HepG2 (cell line): ENCODE results near the gene OTUD1. TPM values are rescaled to one million over a fixed set of nuclear protein-coding genes. Genes with fewer than 3 reads are reported as not detected.

Experiments used
- ATAC-seq: fragments of 200-7000 bp; cut with Tn5 transposase; 3 replicates; pipeline ENCODE4 v1.9.1; 2020; ENCODE audit warnings: mild to moderate bottlenecking, moderate library complexity
- BruUV-seq: library from RNA; stranded (reverse); fragments of 400-500 nt; replicated peaks from 2 replicates; lab custom pipeline; 2021; lab: Mats Ljungman, UMichigan
- CTCF ChIA-PET: fragments of 300-600 bp; formaldehyde crosslinking; extraction: SDS; loops from one replicate; lab custom pipeline; 2021; ENCODE audit warnings: low total read pairs, inconsistent platforms, low intra/inter-chr PET ratio; lab: Yijun Ruan, JAX
- POLR2A ChIA-PET: fragments of 350-600 bp; sonication (Branson Sonifier 250); formaldehyde crosslinking; loops from one replicate; lab custom pipeline; 2020; ENCODE audit warnings: antibody characterized with exemption, inconsistent platforms; lab: Yijun Ruan, JAX
- DNase-seq: peaks from one replicate; pipeline ENCODE4 v3.0.0-alpha.2; 2015; ENCODE audit warnings: low spot score
- FAIRE-seq: peaks from 3 replicates; lab custom pipeline; 2011; peaks lifted over from hg19 to GRCh38; lab: Jason Lieb, UNC
- H2AFZ ChIP-seq: one replicate; pipeline ENCODE4 v1.6.1; 2011; ENCODE audit warnings: low read length, inconsistent platforms
- H3K27ac ChIP-seq: fragments of 300-600 bp; 3 replicates; pipeline ENCODE4 v1.8.0; 2011; ENCODE audit warnings: mixed run types, mild to moderate bottlenecking, mixed read lengths, low read length, inconsistent platforms; ENCODE audit not compliant: insufficient read depth; ENCODE audit errors: extremely low read length
- H3K27me3 ChIP-seq, 2 experiments: fragments of 200-600 bp in 1 of 2; 2 replicates in 1 of 2; 3 replicates in 1 of 2; pipeline versions ENCODE4 v1.6.0 to v1.8.0; 2011; ENCODE audit warnings: low read length in 2 of 2, mild to moderate bottlenecking in 2 of 2, moderate library complexity in 2 of 2, inconsistent platforms in 1 of 2; ENCODE audit not compliant: insufficient read depth in 2 of 2, control insufficient read depth in 1 of 2
- H3K36me3 ChIP-seq, 2 experiments: fragments of 200-600 bp in 1 of 2; replicated peaks in 1 of 2; 2 replicates in 1 of 2; 3 replicates in 1 of 2; pipeline versions ENCODE4 v1.5.1 to v1.8.0; 2011; ENCODE audit warnings: low read length in 2 of 2, inconsistent platforms in 1 of 2; ENCODE audit not compliant: insufficient read depth in 2 of 2, control insufficient read depth in 1 of 2
- H3K4me1 ChIP-seq: 2 replicates; pipeline ENCODE4 v1.5.1; 2012; ENCODE audit warnings: low read length, inconsistent platforms; ENCODE audit not compliant: insufficient read depth
- H3K4me2 ChIP-seq: 2 replicates; pipeline ENCODE4 v1.6.0; 2011; ENCODE audit warnings: low read depth, low read length, inconsistent platforms
- H3K4me3 ChIP-seq, 3 experiments: fragments of 200-600 bp in 1 of 3; sonication (generic), shearing (Covaris generic) in 1 of 3; replicated peaks in 1 of 3; 2 replicates each; pipeline ENCODE4 v1.5.1; 2011 to 2016; ENCODE audit warnings: low read length in 3 of 3, inconsistent platforms in 2 of 3, low read depth in 2 of 3, mild to moderate bottlenecking in 2 of 3, control low read depth in 1 of 3, mixed read lengths in 1 of 3; ENCODE audit not compliant: insufficient read depth in 1 of 3
- H3K79me2 ChIP-seq: one replicate; pipeline ENCODE4 v1.6.1; 2011; ENCODE audit warnings: low read length, inconsistent platforms; ENCODE audit not compliant: insufficient read depth
- H3K9ac ChIP-seq: 2 replicates; pipeline ENCODE4 v1.6.0; 2011; ENCODE audit warnings: mild to moderate bottlenecking, low read depth, low read length, inconsistent platforms; ENCODE audit not compliant: insufficient read depth
- H3K9me3 ChIP-seq: 2 replicates; pipeline ENCODE4 v1.5.1; 2012; ENCODE audit warnings: mild to moderate bottlenecking, low read length
- H4K20me1 ChIP-seq: 2 replicates; pipeline ENCODE4 v1.6.0; 2011; ENCODE audit warnings: inconsistent platforms, mild to moderate bottlenecking, low read length, moderate library complexity; ENCODE audit not compliant: insufficient read depth
- ELF3 ChIP-seq: IDR thresholded peaks from 2 replicates; pipeline ENCODE4 v1.6.1; 2016; ENCODE audit warnings: missing genetic modification reagents, missing compliant biosample characterization
- WGBS: methylation state at CpG from one replicate; pipeline ENCODE4 v1.1.6; 2017; ENCODE audit warnings: low lambda C conversion rate; 5-methylcytosine and 5-hydroxymethylcytosine counted together
- in situ Hi-C: cut with HindIII; loops from 2 replicates; pipeline ENCODE4 v1.10.0; 2017; ENCODE audit warnings: low pct_unique_long_range_greater_than_20kb; ENCODE audit not compliant: extremely low pct_ligation_motif_present
- intact Hi-C: fragments of 100-400 bp; cut with micrococcal nuclease; formaldehyde crosslinking; loops from one replicate; pipeline ENCODE4 v1.10.0; 2022; ENCODE audit not compliant: unreplicated experiment
- polyA plus RNA-seq, 8 experiments: library from polyadenylated mRNA; depleted of rRNA in 3 of 8; stranded (reverse) in 7 of 8; unstranded in 1 of 8; fragments of >200 nt; fragmentation: Illumina TruSeq in 4 of 8; extraction: Trizol in 4 of 8; gene quantifications; 2 replicates each; pipeline versions ENCODE4 v1.2.1 to v1.2.3, GENCODE V29; 2011 to 2016; ENCODE audit warnings: low read depth in 4 of 8, missing spikeins in 1 of 8, mixed read lengths in 1 of 8; ENCODE audit not compliant: insufficient read depth in 1 of 8
- total RNA-seq, 5 experiments: library from RNA; depleted of rRNA; stranded (reverse); fragments of >200 nt; fragmentation: Illumina TruSeq; extraction: Trizol; gene quantifications; 2 replicates each; pipeline ENCODE4 v1.2.3, GENCODE V29; 2016; ENCODE audit warnings: low read depth in 1 of 5
- TF ChIP-seq, protein P1 (sequence below): sonication (generic); formaldehyde crosslinking; IDR thresholded peaks from 2 replicates; pipeline ENCODE4 v1.4.0; 2020; ENCODE audit warnings: missing genetic modification reagents, low read depth, mild to moderate bottlenecking, borderline replicate concordance
- TF ChIP-seq, protein P2 (sequence below): sonication (generic); formaldehyde crosslinking; IDR thresholded peaks from 2 replicates; pipeline ENCODE4 v1.4.0; 2020; ENCODE audit warnings: missing genetic modification reagents, borderline replicate concordance
- TF ChIP-seq, protein P3 (sequence below): sonication (generic); formaldehyde crosslinking; IDR thresholded peaks from 2 replicates; pipeline ENCODE4 v1.4.0; 2020; ENCODE audit warnings: missing genetic modification reagents, borderline replicate concordance

The OTUD1 gene
- total and polyA plus RNA-seq, 2 of the 13 experiments (the other 11 are each of a cell fraction or from before 2014, with no cell fraction given): 1.2 to 1.4 TPM

DNA sequence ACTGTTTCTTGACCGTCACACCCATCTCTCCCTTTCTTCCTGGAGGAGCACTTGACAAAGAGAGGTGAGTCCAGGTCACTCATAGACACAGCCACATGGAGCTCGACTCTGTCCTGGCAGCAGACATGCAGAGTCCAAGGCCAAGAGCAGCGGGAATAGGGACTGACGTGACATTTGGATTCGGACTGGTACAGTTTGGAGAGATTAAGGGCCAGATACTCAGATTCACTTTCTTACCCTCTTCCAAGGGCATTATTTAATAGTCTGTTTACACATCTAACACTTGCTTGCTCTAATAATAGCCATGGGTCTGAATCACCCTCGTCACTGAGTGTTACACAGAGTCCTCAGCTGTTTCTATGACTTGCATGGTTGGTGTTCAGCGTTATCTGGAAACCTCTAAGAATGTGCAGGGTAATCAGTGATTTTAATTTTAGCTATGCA is 39.2 kb upstream of the OTUD1 start:
- DNase-seq: peak; percentile 6
- ATAC-seq: peak; percentile 52; the same call in 2 of the 3 replicates
- FAIRE-seq: no peak

More for the DNA sequence above, 39.2 kb upstream of the OTUD1 start:
- intact Hi-C loops (no loop called here), in situ Hi-C loops (no loop called here)
- TF ChIP-seq, protein P1, sequence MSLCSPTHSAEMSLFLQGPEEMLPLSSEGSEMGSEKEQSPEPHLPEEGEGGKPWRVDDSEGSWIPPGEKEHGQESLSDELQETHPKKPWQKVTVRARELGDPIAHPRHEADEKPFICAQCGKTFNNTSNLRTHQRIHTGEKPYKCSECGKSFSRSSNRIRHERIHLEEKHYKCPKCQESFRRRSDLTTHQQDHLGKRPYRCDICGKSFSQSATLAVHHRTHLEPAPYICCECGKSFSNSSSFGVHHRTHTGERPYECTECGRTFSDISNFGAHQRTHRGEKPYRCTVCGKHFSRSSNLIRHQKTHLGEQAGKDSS (CRISPR knock-in tag): peak; percentile 47; the same call in 1 of the 2 replicates
- TF ChIP-seq, protein P2, sequence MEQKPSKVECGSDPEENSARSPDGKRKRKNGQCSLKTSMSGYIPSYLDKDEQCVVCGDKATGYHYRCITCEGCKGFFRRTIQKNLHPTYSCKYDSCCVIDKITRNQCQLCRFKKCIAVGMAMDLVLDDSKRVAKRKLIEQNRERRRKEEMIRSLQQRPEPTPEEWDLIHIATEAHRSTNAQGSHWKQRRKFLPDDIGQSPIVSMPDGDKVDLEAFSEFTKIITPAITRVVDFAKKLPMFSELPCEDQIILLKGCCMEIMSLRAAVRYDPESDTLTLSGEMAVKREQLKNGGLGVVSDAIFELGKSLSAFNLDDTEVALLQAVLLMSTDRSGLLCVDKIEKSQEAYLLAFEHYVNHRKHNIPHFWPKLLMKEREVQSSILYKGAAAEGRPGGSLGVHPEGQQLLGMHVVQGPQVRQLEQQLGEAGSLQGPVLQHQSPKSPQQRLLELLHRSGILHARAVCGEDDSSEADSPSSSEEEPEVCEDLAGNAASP: peak; percentile 21; the same call in 1 of the 2 replicates
- TF ChIP-seq, protein P3, sequence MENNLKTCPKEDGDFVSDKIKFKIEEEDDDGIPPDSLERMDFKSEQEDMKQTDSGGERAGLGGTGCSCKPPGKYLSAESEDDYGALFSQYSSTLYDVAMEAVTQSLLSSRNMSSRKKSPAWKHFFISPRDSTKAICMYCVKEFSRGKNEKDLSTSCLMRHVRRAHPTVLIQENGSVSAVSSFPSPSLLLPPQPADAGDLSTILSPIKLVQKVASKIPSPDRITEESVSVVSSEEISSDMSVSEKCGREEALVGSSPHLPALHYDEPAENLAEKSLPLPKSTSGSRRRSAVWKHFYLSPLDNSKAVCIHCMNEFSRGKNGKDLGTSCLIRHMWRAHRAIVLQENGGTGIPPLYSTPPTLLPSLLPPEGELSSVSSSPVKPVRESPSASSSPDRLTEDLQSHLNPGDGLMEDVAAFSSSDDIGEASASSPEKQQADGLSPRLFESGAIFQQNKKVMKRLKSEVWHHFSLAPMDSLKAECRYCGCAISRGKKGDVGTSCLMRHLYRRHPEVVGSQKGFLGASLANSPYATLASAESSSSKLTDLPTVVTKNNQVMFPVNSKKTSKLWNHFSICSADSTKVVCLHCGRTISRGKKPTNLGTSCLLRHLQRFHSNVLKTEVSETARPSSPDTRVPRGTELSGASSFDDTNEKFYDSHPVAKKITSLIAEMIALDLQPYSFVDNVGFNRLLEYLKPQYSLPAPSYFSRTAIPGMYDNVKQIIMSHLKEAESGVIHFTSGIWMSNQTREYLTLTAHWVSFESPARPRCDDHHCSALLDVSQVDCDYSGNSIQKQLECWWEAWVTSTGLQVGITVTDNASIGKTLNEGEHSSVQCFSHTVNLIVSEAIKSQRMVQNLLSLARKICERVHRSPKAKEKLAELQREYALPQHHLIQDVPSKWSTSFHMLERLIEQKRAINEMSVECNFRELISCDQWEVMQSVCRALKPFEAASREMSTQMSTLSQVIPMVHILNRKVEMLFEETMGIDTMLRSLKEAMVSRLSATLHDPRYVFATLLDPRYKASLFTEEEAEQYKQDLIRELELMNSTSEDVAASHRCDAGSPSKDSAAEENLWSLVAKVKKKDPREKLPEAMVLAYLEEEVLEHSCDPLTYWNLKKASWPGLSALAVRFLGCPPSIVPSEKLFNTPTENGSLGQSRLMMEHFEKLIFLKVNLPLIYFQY (CRISPR knock-in tag): no peak
- no peak for TF ChIP-seq ELF3
- 4% methylated on average over 7 of the region's 7 CpGs for WGBS
- no peak overlapping the region for H3K9ac ChIP-seq
- no peak overlapping the region for H3K27ac ChIP-seq
- no peaks in the 10 kb centered on the region for H3K36me3 ChIP-seq
- no peaks in the 10 kb centered on the region for H3K9me3 ChIP-seq
- H2AFZ ChIP-seq: no peak overlapping the region
- no peak overlapping the region for H3K4me2 ChIP-seq
- POLR2A ChIA-PET: no interaction called here
- CTCF ChIA-PET: no interaction called here
- no peaks in the 10 kb centered on the region for H4K20me1 ChIP-seq
- no peaks in the 10 kb centered on the region; a peak in 1 of 5 replicates for H3K27me3 ChIP-seq
- peaks cover 12% of the 10 kb centered on the region; the same call in 1 of the 2 replicates for H3K4me1 ChIP-seq
- no TSS peak for BruUV-seq
- no peak overlapping the region for H3K4me3 ChIP-seq
- H3K79me2 ChIP-seq: no peaks in the 10 kb centered on the region
